GM21529 (cell line): ENCODE measurements around the gene NTNG2.
"Not testable (repeated sequence)": the region's sequence is repeated elsewhere in the genome, so short reads cannot be mapped to it uniquely, and the experiment has no call there.

Experiments
- ATAC-seq: cut with Tn5 transposase; IDR thresholded peaks from one replicate; pipeline ENCODE4 v1.9.1; 2021; ENCODE audit not compliant: unreplicated experiment

The NTNG2 gene

GRCh38 chr9:132161743-132162184, at the start of gene NTNG2:
NTNG2 (plus strand) TSS chr9:132162058; CDS start chr9:132166832, 4,774 bp downstream.
- no peak for ATAC-seq

- no peak for ATAC-seq
These were observed 47.7 kb upstream of the NTNG2 start for GRCh38 chr9:132114102-132114707.

GRCh38 chr9:132116583-132116982, 45.3 kb upstream of the NTNG2 start:
- no peak for ATAC-seq

GRCh38 chr9:132117694-132118093, 44.2 kb upstream of the NTNG2 start:
- ATAC-seq = no peak

- no peak for ATAC-seq
These were observed 40.8 kb upstream of the NTNG2 start for GRCh38 chr9:132121021-132121420.

GRCh38 chr9:132124800-132125199, 37.1 kb upstream of the NTNG2 start:
- ATAC-seq = no peak

- no peak for ATAC-seq
These were observed 36.5 kb upstream of the NTNG2 start for GRCh38 chr9:132125361-132125760.

- ATAC-seq = no peak
These were observed 35.7 kb upstream of the NTNG2 start for GRCh38 chr9:132125944-132126679.

- no peak for ATAC-seq
These were observed 35.1 kb upstream of the NTNG2 start for GRCh38 chr9:132126680-132127236.

GRCh38 chr9:132127888-132128534, 33.8 kb upstream of the NTNG2 start:
- no peak for ATAC-seq

GRCh38 chr9:132129535-132129934, 32.3 kb upstream of the NTNG2 start:
- ATAC-seq = no peak

- ATAC-seq = not testable (repeated sequence)
These were observed 27.8 kb upstream of the NTNG2 start for GRCh38 chr9:132134085-132134484.

- ATAC-seq = no peak
These were observed 26.4 kb upstream of the NTNG2 start for GRCh38 chr9:132135456-132135855.

GRCh38 chr9:132136151-132136780, 25.6 kb upstream of the NTNG2 start:
- no peak for ATAC-seq

- no peak for ATAC-seq
These were observed 20.4 kb upstream of the NTNG2 start for GRCh38 chr9:132141344-132141947.

GRCh38 chr9:132141948-132142594, 19.8 kb upstream of the NTNG2 start:
- ATAC-seq = no peak

GRCh38 chr9:132142924-132143323, 18.9 kb upstream of the NTNG2 start:
- ATAC-seq = no peak

- ATAC-seq = no peak
These were observed 18.5 kb upstream of the NTNG2 start for GRCh38 chr9:132143359-132143758.

- ATAC-seq = no peak
These were observed 17.0 kb upstream of the NTNG2 start for GRCh38 chr9:132144708-132145365.

- ATAC-seq = no peak
These were observed 15.8 kb upstream of the NTNG2 start for GRCh38 chr9:132146039-132146438.
